Measurements from ENCODE around the gene POU2F3.

POU2F3 gene

GRCh38 chr11:120344302-120345004 is 104.5 kb downstream of the POU2F3 start:
- DNase-seq, result peak; percentile 16

- DNase-seq, result no peak
These were observed 106.3 kb downstream of the POU2F3 start for GRCh38 chr11:120346233-120346632.

GRCh38 chr11:120350637-120351036 is 110.7 kb downstream of the POU2F3 start:
- no peak for DNase-seq

GRCh38 chr11:120352405-120352804 is 112.5 kb downstream of the POU2F3 start:
- no peak for DNase-seq

- no peak for DNase-seq
These were observed 114.1 kb downstream of the POU2F3 start for GRCh38 chr11:120354068-120354467.

- no peak for DNase-seq
These were observed 114.8 kb downstream of the POU2F3 start for GRCh38 chr11:120354779-120355178.

GRCh38 chr11:120357620-120358019 is 117.7 kb downstream of the POU2F3 start:
- DNase-seq, result no peak

- no peak for DNase-seq
These were observed 118.8 kb downstream of the POU2F3 start for GRCh38 chr11:120358729-120359128.

GRCh38 chr11:120363436-120363835 is 123.5 kb downstream of the POU2F3 start:
- no peak for DNase-seq

GRCh38 chr11:120365512-120365911 is 125.6 kb downstream of the POU2F3 start:
- no peak for DNase-seq

All from stimulated activated CD4-positive, alpha-beta T cell treated with anti-CD3 and anti-CD28 coated beads, Interleukin-1b, Interleukin-23, amount 100 ng/mL, for 48 hours (primary cell).